ENCODE results near the gene GNAI2. TPM values are rescaled to one million over a fixed set of nuclear protein-coding genes. Genes with fewer than 3 reads are reported as not detected.

Gene GNAI2
- total RNA-seq, result 372 TPM
- long read RNA-seq, transcript GNAI2-202 (9 exons, 2,464 nt), result major isoform, 494 of 611 reads
- long read RNA-seq, transcript GNAI2-210 (7 exons, 2,445 nt), result minor isoform, 6 of 611 reads
- long read RNA-seq, partial matches to known transcripts, result 28 of 611 reads
- long read RNA-seq, other reads (novel, unspliced or antisense), result 79 of 611 reads

- Histone ChIP-seq H3K36me3 (peaks cover 22% of the 10 kb centered on the region), H3K4me1 (peaks cover 47% of the 10 kb centered on the region), H3K4me3 (peak within 1 kb of the TSS; percentile 92), H3K9me3 (no peaks in the 10 kb centered on the region), H3K27ac (peak within 1 kb of the TSS; percentile 96), H3K27me3 (ENCODE audit: low read depth) (no peaks in the 10 kb centered on the region)
- DNase-seq (peak; percentile 99), ATAC-seq (peak; percentile 95 to 96)
- intact Hi-C loops (cut with DNase I), result no loop called here
- no peak for TF ChIP-seq CTCF (IDR thresholded peaks at IDR 0.05)
These were observed at the start of gene GNAI2 for GRCh38 chr3:50235716-50236483. TSS of gene GNAI2 (plus strand) at chr3:50236204. CDS start at chr3:50236336, 132 bp downstream.

GRCh38 chr3:50187750-50188149 is 48.3 kb upstream of the GNAI2 start:
- ATAC-seq (no peak), DNase-seq (no peak)
- TF ChIP-seq CTCF (IDR thresholded peaks at IDR 0.05), result no peak
- Histone ChIP-seq H3K9me3 (no peaks in the 10 kb centered on the region), H3K27ac (no peak overlapping the region), H3K4me3 (no peak overlapping the region), H3K27me3 (ENCODE audit: low read depth) (peaks cover 1% of the 10 kb centered on the region), H3K36me3 (peaks cover 29% of the 10 kb centered on the region), H3K4me1 (peaks cover 8% of the 10 kb centered on the region)
- intact Hi-C loops (cut with DNase I), result no loop called here

DNA sequence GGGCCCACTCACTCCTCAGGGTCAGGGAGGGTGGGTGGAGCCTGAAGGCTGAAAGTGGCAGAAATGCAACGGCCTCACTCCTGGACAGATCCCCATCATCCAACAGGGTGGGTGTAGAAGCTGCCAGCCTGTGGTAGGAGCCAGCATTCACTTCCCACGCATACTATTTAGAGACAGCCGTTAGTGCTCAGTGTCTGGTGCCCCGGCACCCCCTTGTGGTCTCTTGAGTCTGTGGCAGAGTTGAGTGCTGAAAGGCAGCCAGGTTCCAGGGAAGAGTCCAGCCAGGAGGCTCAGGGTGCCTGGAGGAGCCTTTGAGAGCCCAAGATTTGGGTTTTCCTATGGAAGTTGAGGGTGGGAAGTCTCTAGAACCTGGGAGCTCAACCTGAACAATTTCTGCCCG is 46.7 kb upstream of the GNAI2 start:
- intact Hi-C loops (cut with DNase I), result no loop called here

DNA sequence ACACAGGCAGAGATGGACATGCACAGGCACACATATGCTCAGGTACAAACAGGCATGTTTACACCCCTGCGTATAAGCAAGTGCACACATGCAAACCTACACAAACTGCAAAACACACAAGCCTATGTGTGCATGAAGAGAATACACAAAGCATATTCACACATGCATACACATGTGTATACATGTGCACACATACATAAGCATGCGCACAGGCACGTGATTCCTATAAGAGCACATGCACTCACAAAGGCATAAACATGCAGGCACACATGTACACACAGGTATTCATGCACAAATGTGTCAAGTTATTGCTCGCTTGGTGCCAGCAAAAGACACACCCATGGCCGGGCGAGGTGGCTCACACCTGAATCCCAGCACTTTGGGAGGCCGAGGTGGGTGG is 46.0 kb upstream of the GNAI2 start:
- no peak for ATAC-seq
- no peak overlapping the region for H3K4me3 ChIP-seq
- peaks cover 17% of the 10 kb centered on the region for H3K36me3 ChIP-seq
- H3K27ac ChIP-seq, result no peak overlapping the region
- no peak for TF ChIP-seq CTCF (IDR thresholded peaks at IDR 0.05)
- no peaks in the 10 kb centered on the region for H3K9me3 ChIP-seq
- intact Hi-C loops (cut with DNase I), result no loop called here
- peaks cover 27% of the 10 kb centered on the region for H3K4me1 ChIP-seq
- H3K27me3 ChIP-seq (ENCODE audit: low read depth), result peaks cover 21% of the 10 kb centered on the region
- no peak for DNase-seq

More for the DNA sequence above, 46.7 kb upstream of the GNAI2 start:
- ATAC-seq, result peak; percentile 63 to 76
- peak; percentile 71 for DNase-seq
- Histone ChIP-seq H3K4me3 (no peak overlapping the region), H3K9me3 (no peaks in the 10 kb centered on the region), H3K27me3 (ENCODE audit: low read depth) (peaks cover 16% of the 10 kb centered on the region), H3K36me3 (peaks cover 21% of the 10 kb centered on the region), H3K4me1 (peaks cover 22% of the 10 kb centered on the region), H3K27ac (no peak overlapping the region)
- peak; percentile 76 for TF ChIP-seq CTCF (IDR thresholded peaks at IDR 0.05)

- intact Hi-C loops (cut with DNase I), result no loop called here
These were observed 44.9 kb upstream of the GNAI2 start, which contains the start of gene GNAT1 for GRCh38 chr3:50190936-50191660. TSS of gene GNAT1 (plus strand) at chr3:50191610. CDS start at chr3:50191726, 116 bp downstream.

More at GRCh38 chr3:50190936-50191660, 44.9 kb upstream of the GNAI2 start, which contains the start of gene GNAT1:
- no peaks in the 10 kb centered on the region for H3K9me3 ChIP-seq
- H3K27ac ChIP-seq, result no peak within 1 kb of the TSS
- peaks cover 31% of the 10 kb centered on the region for H3K27me3 ChIP-seq (ENCODE audit: low read depth)
- H3K36me3 ChIP-seq, result peaks cover 6% of the 10 kb centered on the region
- TF ChIP-seq CTCF (IDR thresholded peaks at IDR 0.05), result no peak
- H3K4me1 ChIP-seq, result peaks cover 27% of the 10 kb centered on the region
- no peak for ATAC-seq
- DNase-seq, result no peak
- no peak within 1 kb of the TSS for H3K4me3 ChIP-seq

All from lower lobe of right lung (tissue), 2 donors.